Heart left ventricle (tissue), 13 donors: ENCODE data around the gene YIF1A.
"Not testable (repeated sequence)": the region's sequence is repeated elsewhere in the genome, so short reads cannot be mapped to it uniquely, and the experiment has no call there.

Experiments
- POLR2A ChIP-seq, 2 donors: fragments of 450-650 bp; IDR thresholded peaks; one replicate each; pipeline ENCODE4 v1.6.1; 2017; ENCODE audit warnings: antibody characterized with exemption in 2 of 2, mild to moderate bottlenecking in 2 of 2, moderate library complexity in 2 of 2
- TF ChIP-seq, protein P1 (sequence below), 12 donors: fragments of 200-600 bp; sonication (generic) in 4 of 12; IDR thresholded peaks; one replicate each; pipeline versions ENCODE4 v1.5.0 to v1.8.0; 2018 to 2022; ENCODE audit warnings: antibody characterized with exemption in 12 of 12, mild to moderate bottlenecking in 5 of 12
- donor health status: ischemic (EF 13 %, LVEDD 7.1; RV severe dilation, severe dysfunction).
- donor health status: DM: no; HTN: yes; CAD: no.
- donor health status: DM: no; HTN: no; CAD: no.
- donor health status: ischemic (EF 25% LVEDD 6.9; RV normal size, moderate dysfunction).
- donor health status: ischemic (EF 25% LVEDD 5.7; RV mildly dilated, moderate dysfunction).
- donor health status: ischemic (EF 35%, LVEDD 5.7; RV mildly dilated, moderate dysfunction).
- donor health status: nonischemic (EF 11% LVEDD 7.7; RV severe dilation, severe dysfunction).
- donor health status: DM: yes; HTN: yes; CAD: no.
- donor health status: PGD.
- donor health status: ischemic (EF 29% LVEDD 5.4; RV normal size, mild dysfunction).
- donor health status: nonischemic (EF 23%, LVEDD 6.1; RV moderate dilation, normal function).

DNA sequence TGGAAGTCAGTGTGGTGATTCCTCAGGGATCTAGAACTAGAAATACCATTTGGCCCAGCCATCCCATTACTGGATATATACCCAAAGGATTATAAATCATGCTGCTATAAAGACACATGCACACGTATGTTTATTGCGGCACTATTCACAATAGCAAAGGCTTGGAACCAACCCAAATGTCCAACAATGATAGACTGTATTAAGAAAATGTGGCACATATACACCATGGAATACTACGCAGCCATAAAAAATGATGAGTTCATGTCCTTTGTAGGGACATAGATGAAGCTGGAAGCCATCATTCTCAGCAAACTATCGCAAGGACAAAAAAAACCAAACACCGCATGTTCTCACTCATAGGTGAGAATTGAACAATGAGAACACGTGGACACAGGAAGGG lies 31.8 kb upstream of the YIF1A start:
- not testable (repeated sequence) for TF ChIP-seq POLR2A (IDR thresholded peaks at IDR 0.05)
- TF ChIP-seq, protein P1, sequence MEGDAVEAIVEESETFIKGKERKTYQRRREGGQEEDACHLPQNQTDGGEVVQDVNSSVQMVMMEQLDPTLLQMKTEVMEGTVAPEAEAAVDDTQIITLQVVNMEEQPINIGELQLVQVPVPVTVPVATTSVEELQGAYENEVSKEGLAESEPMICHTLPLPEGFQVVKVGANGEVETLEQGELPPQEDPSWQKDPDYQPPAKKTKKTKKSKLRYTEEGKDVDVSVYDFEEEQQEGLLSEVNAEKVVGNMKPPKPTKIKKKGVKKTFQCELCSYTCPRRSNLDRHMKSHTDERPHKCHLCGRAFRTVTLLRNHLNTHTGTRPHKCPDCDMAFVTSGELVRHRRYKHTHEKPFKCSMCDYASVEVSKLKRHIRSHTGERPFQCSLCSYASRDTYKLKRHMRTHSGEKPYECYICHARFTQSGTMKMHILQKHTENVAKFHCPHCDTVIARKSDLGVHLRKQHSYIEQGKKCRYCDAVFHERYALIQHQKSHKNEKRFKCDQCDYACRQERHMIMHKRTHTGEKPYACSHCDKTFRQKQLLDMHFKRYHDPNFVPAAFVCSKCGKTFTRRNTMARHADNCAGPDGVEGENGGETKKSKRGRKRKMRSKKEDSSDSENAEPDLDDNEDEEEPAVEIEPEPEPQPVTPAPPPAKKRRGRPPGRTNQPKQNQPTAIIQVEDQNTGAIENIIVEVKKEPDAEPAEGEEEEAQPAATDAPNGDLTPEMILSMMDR (IDR thresholded peaks at IDR 0.05) = not testable (repeated sequence)
